ENCODE measurements around the gene PCSK4.

PCSK4 gene

GRCh38 chr19:1465191-1466016, 24.7 kb downstream of the PCSK4 start:
- TF ChIP-seq, protein P1, sequence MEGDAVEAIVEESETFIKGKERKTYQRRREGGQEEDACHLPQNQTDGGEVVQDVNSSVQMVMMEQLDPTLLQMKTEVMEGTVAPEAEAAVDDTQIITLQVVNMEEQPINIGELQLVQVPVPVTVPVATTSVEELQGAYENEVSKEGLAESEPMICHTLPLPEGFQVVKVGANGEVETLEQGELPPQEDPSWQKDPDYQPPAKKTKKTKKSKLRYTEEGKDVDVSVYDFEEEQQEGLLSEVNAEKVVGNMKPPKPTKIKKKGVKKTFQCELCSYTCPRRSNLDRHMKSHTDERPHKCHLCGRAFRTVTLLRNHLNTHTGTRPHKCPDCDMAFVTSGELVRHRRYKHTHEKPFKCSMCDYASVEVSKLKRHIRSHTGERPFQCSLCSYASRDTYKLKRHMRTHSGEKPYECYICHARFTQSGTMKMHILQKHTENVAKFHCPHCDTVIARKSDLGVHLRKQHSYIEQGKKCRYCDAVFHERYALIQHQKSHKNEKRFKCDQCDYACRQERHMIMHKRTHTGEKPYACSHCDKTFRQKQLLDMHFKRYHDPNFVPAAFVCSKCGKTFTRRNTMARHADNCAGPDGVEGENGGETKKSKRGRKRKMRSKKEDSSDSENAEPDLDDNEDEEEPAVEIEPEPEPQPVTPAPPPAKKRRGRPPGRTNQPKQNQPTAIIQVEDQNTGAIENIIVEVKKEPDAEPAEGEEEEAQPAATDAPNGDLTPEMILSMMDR (IDR thresholded peaks at IDR 0.05; ENCODE audit: low read depth, low read length, missing control alignments), result peak; percentile 58
- no peak for DNase-seq (ENCODE audit: low read depth)
- H3K4me3 ChIP-seq (ENCODE audit: low read depth, low read length), result no peak overlapping the region
- in situ Hi-C loops (cut with HindIII; ENCODE audit: low sequenced_read_pairs), result no loop called here

DNA sequence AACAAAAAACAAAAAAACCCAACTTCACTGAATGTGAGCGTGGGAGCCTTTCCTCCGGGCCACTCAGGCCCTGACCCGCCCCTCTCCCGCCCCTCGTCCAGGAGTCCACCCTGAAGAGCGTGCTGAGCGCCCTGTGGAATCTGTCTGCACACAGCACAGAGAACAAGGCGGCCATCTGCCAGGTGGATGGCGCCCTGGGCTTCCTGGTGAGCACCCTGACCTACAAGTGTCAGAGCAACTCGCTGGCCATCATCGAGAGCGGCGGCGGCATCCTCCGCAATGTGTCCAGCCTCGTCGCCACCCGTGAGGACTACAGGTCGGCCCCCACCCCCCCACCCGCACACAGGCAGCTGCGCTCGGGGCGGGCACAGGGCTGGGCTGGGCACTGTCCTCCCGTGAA, 28.3 kb downstream of the PCSK4 start:
- in situ Hi-C loops (cut with HindIII; ENCODE audit: low sequenced_read_pairs), result no loop called here
- H3K4me3 ChIP-seq (ENCODE audit: low read depth, low read length), result no peak overlapping the region
- TF ChIP-seq, protein P1 (IDR thresholded peaks at IDR 0.05; ENCODE audit: low read depth, low read length, missing control alignments), result no peak
- DNase-seq (ENCODE audit: low read depth), result no peak

DNA sequence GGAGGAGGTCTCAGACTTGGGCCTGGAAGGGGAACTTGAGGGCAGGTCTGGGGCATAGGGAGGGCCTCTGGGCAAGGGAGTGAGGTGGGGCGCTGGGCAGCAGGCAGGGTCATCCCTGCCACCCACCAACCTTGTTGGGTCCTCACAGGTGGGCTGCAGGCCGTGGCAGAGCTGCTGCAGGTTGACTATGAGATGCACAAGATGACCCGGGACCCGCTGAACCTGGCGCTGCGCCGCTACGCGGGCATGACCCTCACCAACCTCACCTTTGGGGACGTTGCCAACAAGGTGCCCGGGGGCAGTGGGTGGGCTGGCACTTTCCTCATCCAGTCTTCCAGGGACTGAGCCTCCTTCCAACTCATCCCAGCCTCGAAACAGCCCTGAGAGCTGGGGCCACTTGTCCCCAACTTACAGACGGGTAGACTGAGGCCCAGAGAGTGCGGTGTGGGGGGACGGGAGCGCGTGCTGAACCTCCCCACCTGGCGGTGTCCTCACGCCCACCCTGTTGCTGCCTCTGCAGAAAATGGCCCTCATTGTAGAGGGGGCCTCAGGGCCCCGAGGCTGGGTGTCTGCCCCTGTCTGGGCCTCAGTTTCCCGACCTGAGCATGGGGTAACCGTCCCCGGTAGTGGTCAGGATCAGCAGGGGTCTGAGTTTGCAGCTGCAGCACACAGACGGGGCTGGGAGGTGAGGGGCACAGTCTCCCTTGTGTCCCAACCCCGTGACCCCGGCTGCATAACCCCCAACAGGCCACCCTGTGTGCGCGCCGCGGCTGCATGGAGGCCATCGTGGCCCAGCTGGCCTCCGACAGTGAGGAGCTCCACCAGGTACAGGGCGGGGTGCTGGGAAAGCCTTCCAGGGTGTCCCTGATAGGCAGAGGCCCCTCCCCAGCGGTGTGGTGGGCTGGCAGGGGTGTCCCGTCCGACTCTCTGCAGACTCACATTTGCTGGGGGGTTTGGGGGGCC, 29.8 kb downstream of the PCSK4 start:
- no peak overlapping the region for H3K4me3 ChIP-seq (ENCODE audit: low read depth, low read length)
- in situ Hi-C loops (cut with HindIII; ENCODE audit: low sequenced_read_pairs), result no loop called here
- TF ChIP-seq, protein P1 (IDR thresholded peaks at IDR 0.05; ENCODE audit: low read depth, low read length, missing control alignments), result no peak
- no peak for DNase-seq (ENCODE audit: low read depth)

DNA sequence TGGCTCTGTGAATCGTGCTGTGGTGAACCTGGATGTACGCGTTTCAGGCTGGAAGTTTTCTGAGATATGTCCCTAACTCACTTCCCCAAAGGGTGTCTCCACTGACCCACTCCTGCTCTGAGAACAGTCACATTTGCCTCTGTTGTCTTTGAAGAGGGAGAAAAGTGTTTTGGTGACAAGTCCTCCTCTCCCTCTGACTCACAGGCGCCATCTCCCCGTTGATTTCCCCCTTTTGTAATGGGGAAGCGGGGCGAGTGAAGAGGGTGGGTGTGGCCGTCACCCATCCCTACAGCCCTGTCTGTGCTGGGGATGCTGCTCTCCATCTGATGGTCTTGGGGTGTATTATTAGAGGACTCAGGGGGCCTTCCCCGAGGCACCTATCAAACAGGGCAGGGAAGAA, 30.7 kb downstream of the PCSK4 start:
- TF ChIP-seq, protein P1 (IDR thresholded peaks at IDR 0.05; ENCODE audit: low read depth, low read length, missing control alignments), result no peak
- in situ Hi-C loops (cut with HindIII; ENCODE audit: low sequenced_read_pairs), result no loop called here
- DNase-seq (ENCODE audit: low read depth), result no peak
- no peak overlapping the region for H3K4me3 ChIP-seq (ENCODE audit: low read depth, low read length)

GRCh38 chr19:1457892-1458291, 32.3 kb downstream of the PCSK4 start:
- in situ Hi-C loops (cut with HindIII; ENCODE audit: low sequenced_read_pairs), result no loop called here
- no peak for DNase-seq (ENCODE audit: low read depth)
- TF ChIP-seq, protein P1 (IDR thresholded peaks at IDR 0.05; ENCODE audit: low read depth, low read length, missing control alignments), result no peak
- H3K4me3 ChIP-seq (ENCODE audit: low read depth, low read length), result no peak overlapping the region

DNA sequence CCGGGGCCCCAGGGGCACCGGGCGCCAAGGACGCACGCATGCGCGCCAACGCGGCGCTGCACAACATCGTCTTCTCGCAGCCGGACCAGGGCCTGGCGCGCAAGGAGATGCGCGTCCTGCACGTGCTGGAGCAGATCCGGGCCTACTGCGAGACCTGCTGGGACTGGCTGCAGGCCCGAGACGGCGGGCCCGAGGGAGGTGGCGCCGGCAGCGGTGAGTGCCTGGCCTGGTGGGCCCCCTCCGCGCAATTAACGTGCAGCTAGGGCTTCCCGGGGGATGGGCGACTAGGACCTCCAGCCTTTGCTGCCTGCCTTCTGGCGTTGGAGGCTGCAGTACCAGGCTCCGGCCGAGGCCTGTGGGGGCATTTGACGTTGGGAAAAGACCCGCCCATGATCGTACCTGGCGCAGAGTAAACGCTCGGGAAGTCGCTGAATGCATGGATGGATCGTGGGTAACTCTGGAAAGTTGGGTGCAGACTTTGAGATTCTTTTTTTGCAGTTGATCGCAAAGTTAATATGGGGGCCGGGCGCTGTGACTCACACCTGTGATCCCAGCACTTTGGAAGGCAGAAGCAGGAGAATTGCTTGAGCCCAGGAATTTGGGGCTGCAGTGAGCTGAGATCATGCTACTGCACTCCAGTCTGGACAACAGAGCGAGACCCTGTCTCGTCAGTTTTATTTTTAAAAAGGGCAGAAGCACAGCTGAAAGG, 33.0 kb downstream of the PCSK4 start:
- DNase-seq (ENCODE audit: low read depth), result no peak
- TF ChIP-seq, protein P1 (IDR thresholded peaks at IDR 0.05; ENCODE audit: low read depth, low read length, missing control alignments), result no peak
- no peak overlapping the region for H3K4me3 ChIP-seq (ENCODE audit: low read depth, low read length)
- in situ Hi-C loops (cut with HindIII; ENCODE audit: low sequenced_read_pairs), result no loop called here
